Mammary epithelial cell (primary cell): ENCODE data around the gene ETV3.

Experiments used
- EZH2 ChIP-seq: IDR thresholded peaks from 2 replicates; pipeline ENCODE4 v1.6.1; 2012; ENCODE audit warnings: low read length, inconsistent platforms, borderline replicate concordance
- TF ChIP-seq, protein P1 (sequence below), 2 donors: IDR thresholded peaks in 1 of 2; conservative IDR thresholded peaks in 1 of 2; 2 replicates each; pipeline ENCODE4 v1.5.1; 2011 to 2012; ENCODE audit warnings: inconsistent platforms in 2 of 2, low read length in 2 of 2, mild to moderate bottlenecking in 2 of 2, control low read depth in 1 of 2, low read depth in 1 of 2; ENCODE audit not compliant: insufficient read depth in 1 of 2; ENCODE audit errors: extremely low read depth in 1 of 2

DNA sequence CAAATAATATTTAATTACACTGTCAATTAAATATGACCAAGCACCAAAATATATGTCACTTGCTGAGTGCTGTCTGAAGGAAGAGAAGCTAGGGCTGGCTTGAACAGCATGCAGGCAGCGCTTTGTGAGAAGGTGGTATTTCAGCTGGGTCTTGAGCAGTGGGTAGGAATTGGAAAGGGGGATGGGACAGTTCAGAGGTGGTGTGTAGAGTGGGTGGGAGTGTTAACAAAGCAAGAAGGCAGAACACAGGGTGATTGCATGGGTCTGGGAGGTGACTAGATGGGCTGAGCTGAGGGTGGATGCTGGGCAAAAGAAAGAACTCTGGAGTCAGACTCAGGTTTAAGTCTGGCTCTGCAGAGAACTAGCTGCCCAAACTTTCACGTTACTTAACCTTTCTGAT is 14.3 kb upstream of the ETV3 start:
- TF ChIP-seq, protein P1, sequence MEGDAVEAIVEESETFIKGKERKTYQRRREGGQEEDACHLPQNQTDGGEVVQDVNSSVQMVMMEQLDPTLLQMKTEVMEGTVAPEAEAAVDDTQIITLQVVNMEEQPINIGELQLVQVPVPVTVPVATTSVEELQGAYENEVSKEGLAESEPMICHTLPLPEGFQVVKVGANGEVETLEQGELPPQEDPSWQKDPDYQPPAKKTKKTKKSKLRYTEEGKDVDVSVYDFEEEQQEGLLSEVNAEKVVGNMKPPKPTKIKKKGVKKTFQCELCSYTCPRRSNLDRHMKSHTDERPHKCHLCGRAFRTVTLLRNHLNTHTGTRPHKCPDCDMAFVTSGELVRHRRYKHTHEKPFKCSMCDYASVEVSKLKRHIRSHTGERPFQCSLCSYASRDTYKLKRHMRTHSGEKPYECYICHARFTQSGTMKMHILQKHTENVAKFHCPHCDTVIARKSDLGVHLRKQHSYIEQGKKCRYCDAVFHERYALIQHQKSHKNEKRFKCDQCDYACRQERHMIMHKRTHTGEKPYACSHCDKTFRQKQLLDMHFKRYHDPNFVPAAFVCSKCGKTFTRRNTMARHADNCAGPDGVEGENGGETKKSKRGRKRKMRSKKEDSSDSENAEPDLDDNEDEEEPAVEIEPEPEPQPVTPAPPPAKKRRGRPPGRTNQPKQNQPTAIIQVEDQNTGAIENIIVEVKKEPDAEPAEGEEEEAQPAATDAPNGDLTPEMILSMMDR (conservative IDR thresholded peaks at IDR 0.05 in 1 of 2, IDR thresholded peaks at IDR 0.05 in 1 of 2; ENCODE audit: extremely low read depth in 1 of 2, insufficient read depth in 1 of 2, low read depth in 1 of 2, low read length in 2 of 2) = no peak
- TF ChIP-seq EZH2 = no peak
